Stimulated activated CD4-positive, alpha-beta T cell treated with anti-CD3 and anti-CD28 coated beads, TNF-alpha, amount 100 ng/mL, for 1 hour (primary cell): ENCODE measurements around the gene PLEKHM1.
"Not testable (repeated sequence)": the region's sequence is repeated elsewhere in the genome, so short reads cannot be mapped to it uniquely, and the experiment has no call there.

Experiments
- DNase-seq, 3 donors: peaks; one replicate each; pipeline ENCODE4 v3.0.0-alpha.2; 2020; ENCODE audit warnings: low read depth in 3 of 3, low spot score in 1 of 3

PLEKHM1 gene

GRCh38 chr17:45441526-45442310 lies 48.8 kb downstream of the PLEKHM1 start:
- DNase-seq, result no peak

GRCh38 chr17:45440839-45441515 lies 49.5 kb downstream of the PLEKHM1 start:
- DNase-seq, result not testable (repeated sequence)

GRCh38 chr17:45440161-45440778 lies 50.3 kb downstream of the PLEKHM1 start:
- no peak for DNase-seq

GRCh38 chr17:45438931-45439610 lies 51.5 kb downstream of the PLEKHM1 start:
- DNase-seq, result no peak

GRCh38 chr17:45437465-45438283 lies 52.8 kb downstream of the PLEKHM1 start:
- no peak for DNase-seq

GRCh38 chr17:45436625-45437464 lies 53.7 kb downstream of the PLEKHM1 start:
- DNase-seq, result no peak

- DNase-seq, result no peak
Measured at GRCh38 chr17:45436161-45436560, 54.4 kb downstream of the PLEKHM1 start.

GRCh38 chr17:45435481-45435880 lies 55.0 kb downstream of the PLEKHM1 start:
- DNase-seq, result no peak

- DNase-seq, result no peak
Measured at GRCh38 chr17:45433159-45433535, 57.4 kb downstream of the PLEKHM1 start.

- no peak for DNase-seq
Measured at GRCh38 chr17:45432405-45433158, 57.9 kb downstream of the PLEKHM1 start, which contains the start of gene ARHGAP27. ARHGAP27 (minus strand) TSS chr17:45432870; CDS start chr17:45430279, 2,591 bp downstream.

GRCh38 chr17:45431531-45432404 lies 58.8 kb downstream of the PLEKHM1 start:
- DNase-seq, result peak; percentile 44 to 50 (median 48)

GRCh38 chr17:45430738-45431530 lies 59.6 kb downstream of the PLEKHM1 start:
- no peak for DNase-seq

GRCh38 chr17:45430006-45430737 lies 60.3 kb downstream of the PLEKHM1 start:
- DNase-seq, result no peak

GRCh38 chr17:45429339-45430005 lies 61.0 kb downstream of the PLEKHM1 start:
- DNase-seq, result no peak

GRCh38 chr17:45428931-45429338 lies 61.6 kb downstream of the PLEKHM1 start:
- no peak for DNase-seq

- peak; percentile 35 to 76 (median 60) for DNase-seq
Measured at GRCh38 chr17:45428050-45428617, 62.4 kb downstream of the PLEKHM1 start.
